GM12874 (cell line): Measurements from ENCODE around the gene WIPF3.

ENCODE experiments used
- CTCF ChIP-seq: IDR thresholded peaks from 2 replicates; pipeline ENCODE4 v1.5.1; 2011; ENCODE audit warnings: low read depth, mild to moderate bottlenecking, control low read depth, low read length, moderate library complexity; ENCODE audit not compliant: insufficient read depth

WIPF3 gene

GRCh38 chr7:29919790-29920189 is 113.5 kb downstream of the WIPF3 start:
- no peak for TF ChIP-seq CTCF

GRCh38 chr7:29920491-29920890 is 114.2 kb downstream of the WIPF3 start:
- TF ChIP-seq CTCF = no peak

- peak; percentile 89 for TF ChIP-seq CTCF
Measured at GRCh38 chr7:29921404-29922010, 115.2 kb downstream of the WIPF3 start.

- TF ChIP-seq CTCF = no peak
Measured at GRCh38 chr7:29922921-29923700, 116.8 kb downstream of the WIPF3 start.

GRCh38 chr7:29924006-29924405 is 117.7 kb downstream of the WIPF3 start:
- TF ChIP-seq CTCF = 0 out of 2 replicates have a peak, but pooled peaks have one; percentile 0

- no peak for TF ChIP-seq CTCF
Measured at GRCh38 chr7:29924684-29925083, 118.4 kb downstream of the WIPF3 start.

GRCh38 chr7:29926216-29926615 is 119.9 kb downstream of the WIPF3 start:
- TF ChIP-seq CTCF = no peak
